GM18526 (cell line): Measurements from ENCODE around the gene CKS2.

ENCODE experiments used
- POLR2A ChIP-seq: IDR thresholded peaks from 3 replicates; pipeline ENCODE4 v1.6.1; 2011; ENCODE audit not compliant: insufficient read length; ENCODE audit errors: extremely low read depth

CKS2 gene

DNA sequence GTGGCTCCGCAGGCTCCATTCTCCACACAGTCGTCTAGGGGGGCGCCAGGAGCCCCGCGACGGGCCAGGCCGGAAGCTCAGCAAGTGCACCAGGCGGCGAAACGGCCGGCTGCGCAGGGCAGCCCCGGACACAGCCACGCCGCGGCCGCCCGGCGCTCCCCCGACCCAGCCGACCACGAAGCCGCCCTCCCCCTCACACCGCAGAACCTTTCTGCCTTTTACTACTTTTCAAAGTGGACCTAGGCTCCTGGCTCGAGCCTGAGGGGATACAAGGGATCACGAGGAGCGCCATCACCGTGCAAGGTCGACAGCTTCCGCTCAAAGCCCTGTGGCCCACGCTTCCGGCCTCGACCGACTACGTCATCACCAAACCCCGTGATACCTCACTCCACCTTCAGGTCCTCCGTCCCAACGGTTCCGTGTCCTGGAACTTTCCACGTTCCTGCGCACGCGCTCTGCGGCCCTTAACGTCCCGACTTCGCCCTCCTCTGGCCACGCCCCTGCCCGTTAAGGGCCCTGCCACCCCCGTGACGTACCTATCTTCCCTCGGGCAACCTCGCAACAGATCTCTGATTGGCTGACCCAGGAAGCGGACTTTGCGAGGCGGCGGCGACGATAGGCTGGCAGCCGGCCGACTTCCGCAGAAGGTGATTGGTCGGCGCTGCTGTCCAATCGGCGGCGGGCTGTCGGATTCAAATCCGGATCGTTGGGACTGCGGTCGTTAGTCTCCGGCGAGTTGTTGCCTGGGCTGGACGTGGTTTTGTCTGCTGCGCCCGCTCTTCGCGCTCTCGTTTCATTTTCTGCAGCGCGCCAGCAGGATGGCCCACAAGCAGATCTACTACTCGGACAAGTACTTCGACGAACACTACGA lies at the start of gene CKS2:
CKS2 (plus strand) TSS at position 721 of the 871 bp plus-strand sequence; CDS start at position 819, 98 bp downstream.
- peak; percentile 98 for TF ChIP-seq POLR2A

GRCh38 chr9:89273528-89274279 lies 37.3 kb upstream of the CKS2 start:
- TF ChIP-seq POLR2A = no peak

DNA sequence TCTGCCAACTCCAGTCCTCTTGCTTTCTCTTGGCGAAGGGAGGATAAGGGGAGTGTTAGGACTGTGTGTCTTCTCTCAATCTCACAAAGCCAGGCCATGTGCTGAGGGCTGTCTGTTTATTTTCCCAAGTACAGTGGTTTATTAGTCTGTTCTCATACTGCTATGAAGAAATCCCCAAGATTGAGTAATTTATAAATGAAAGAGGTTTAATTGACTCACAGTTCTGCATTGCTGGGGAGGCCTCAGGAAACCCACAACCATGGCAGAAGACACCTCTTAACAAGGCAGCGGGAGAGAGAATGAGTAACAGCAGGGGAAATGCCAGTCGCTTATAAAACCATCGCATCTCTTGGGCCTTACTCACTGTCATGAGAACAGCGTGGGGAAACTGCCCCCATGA lies 36.2 kb upstream of the CKS2 start:
- no peak for TF ChIP-seq POLR2A

DNA sequence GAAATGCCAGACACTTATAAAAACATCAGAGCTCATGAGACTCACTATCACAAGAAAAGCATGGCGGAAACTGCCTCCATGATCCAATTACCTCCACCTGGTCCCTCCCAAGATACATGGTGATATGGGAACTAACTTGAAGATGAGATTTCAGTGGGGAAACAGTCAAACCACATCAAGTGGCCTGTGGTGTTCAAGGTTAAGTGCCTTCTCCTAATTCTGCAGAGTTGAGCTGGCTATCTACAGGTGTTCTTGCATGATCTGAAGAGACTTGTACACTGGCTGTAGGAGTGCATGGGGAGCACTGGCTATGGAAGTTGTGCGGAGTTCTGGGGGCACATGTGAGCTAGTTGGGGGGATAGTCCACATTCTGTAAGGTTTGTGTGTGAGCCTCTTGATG lies 34.0 kb upstream of the CKS2 start:
- TF ChIP-seq POLR2A = no peak

DNA sequence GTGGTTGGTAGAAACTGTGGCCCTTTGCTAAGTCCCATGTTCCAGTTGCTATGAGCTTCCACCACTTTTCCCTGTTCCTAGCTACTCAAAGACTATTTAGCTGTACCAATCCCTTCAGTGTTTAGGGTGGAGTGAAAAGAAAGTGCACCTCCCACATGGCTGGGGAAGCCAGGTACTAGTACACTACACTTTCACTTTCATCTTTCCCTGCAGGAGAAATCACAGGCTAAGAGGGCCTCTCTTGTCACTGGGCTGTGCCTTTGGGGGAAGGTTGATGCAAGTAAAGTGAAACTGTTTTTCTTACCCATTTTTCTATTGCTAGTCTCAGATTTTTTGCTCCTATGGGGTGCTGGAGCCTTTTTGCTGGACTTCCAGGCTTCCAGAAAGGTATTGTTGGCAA lies 33.5 kb upstream of the CKS2 start:
- TF ChIP-seq POLR2A = no peak

DNA sequence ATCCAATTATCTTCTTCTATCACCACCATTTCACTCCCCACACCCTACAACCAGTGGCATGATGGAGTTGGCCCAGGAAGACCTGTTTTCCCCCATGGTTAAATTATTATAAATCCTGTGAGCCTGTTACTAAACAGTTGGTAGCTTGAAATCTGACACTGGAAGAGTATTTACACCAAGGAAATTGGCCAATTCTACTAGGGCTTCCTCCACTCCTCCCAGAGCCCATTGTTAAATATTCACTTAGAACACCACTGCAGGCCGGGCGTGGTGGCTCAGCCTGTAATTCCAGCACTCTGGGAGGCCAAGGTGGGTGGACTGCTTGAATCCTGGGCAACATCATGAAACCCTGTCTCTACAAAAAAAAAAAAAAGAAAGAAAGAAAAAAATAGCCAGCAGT lies 32.4 kb upstream of the CKS2 start:
- no peak for TF ChIP-seq POLR2A

DNA sequence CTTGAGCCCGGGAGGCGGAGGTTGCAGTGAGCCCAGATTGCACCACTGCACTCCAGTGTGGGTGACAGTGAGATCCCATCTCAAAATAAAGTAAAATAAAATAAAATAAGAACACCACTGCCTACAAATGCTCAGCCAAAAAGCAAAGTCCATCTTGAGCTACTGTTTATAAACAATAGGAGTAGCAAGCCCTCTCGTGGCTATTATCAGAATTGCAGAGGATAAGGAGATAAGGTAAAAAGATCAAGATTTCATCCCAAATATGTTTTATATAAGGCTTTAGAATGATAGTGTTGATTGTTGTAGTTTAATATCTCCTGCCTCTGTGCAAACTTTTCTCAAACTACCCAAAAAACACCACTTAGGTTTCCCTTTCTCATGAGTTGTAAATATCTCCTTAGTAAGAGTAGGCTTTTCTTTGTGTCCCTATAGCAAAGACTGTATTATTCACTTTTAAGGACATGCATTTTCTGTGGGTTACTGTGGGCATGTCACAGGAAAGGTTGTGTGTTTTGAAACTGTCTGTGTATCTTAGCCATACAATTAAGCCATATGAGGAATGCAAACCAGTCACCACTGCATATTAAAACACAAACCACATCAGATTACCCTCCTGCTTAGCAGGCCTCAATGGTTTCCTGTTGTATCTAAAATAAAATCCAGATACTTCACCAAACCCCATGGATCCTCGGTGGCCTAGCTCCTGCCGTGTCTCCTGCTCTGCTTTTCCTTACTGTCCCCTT lies 31.8 kb upstream of the CKS2 start:
- TF ChIP-seq POLR2A = no peak

- no peak for TF ChIP-seq POLR2A
These were observed 29.9 kb upstream of the CKS2 start for GRCh38 chr9:89281106-89281505.

DNA sequence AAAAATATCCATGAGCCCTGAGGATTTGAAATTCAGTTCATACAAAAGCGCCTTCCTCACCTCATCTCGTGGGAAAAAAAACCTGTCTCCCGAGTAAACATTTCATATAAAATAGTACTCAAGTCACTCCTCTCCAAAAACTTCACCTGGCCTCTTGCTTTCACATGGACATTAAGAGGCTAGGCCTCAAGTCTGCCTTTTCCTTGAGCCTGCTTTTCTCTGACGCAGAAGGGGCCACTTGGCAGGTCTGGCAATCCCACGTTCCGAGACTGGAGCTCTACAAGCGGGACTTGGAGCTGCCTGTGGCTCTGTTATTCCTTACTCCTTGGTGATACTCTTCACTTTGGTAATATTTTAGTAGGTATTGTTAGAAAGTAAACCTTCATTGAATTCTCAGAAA lies 26.9 kb upstream of the CKS2 start:
- no peak for TF ChIP-seq POLR2A

GRCh38 chr9:89291741-89292140 lies 19.3 kb upstream of the CKS2 start:
- no peak for TF ChIP-seq POLR2A

GRCh38 chr9:89293014-89293413 lies 18.0 kb upstream of the CKS2 start:
- no peak for TF ChIP-seq POLR2A

DNA sequence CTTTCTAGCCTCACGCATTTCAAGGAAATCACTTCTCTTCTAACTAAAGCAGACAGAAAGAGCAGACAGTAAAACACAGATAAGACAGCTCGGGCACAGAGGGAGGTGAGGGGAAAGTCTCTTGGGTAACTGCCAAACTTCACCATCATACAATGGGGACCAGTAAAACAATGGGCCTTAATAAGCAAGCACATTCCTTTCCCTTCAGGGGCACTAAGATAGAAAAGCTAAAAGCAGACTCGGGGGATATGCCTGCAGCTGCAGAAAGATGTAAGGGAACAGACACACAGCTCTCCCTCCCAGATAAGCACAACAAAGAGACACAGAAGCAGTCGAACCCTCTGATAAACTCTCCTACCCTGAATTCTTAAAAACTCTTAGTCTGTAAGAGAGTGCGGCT lies 15.6 kb upstream of the CKS2 start:
- TF ChIP-seq POLR2A = no peak

DNA sequence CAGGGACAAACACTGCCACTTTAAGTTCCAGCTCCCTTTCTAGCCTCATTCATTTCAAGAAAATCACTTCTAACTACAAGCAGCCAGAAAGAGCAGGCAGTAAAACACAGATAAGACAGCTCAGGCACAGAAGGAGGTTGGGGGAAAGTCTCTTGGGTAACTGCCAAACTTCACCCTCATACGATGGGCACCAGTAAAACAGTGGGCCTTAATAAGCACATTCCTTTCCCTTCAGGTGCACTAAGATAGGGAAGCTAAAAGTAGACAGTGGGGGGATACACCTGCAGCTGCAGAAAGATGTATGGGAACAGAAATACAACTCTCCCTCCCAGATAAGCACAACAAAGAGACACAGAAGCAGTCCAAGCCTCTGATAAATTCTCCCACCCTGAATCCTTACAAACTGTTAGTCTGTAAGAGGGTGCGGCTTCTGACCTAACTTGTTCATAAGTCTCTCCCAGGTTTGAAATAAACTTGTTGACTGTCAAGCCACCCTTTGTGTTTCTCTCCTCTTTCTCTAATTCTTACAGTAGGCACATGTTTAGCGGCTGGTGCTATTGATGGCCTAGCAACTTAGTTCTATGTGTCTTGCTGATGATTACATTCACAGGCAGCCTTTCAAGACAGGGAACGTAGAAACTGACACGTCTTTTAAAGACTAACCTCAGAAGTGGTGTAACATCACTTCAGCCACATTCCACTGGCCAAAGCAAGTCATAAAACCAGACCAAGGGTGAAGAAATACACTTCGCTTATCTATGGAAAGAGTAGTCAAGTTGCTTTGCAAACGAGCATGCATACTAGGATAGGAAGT lies 6.8 kb upstream of the CKS2 start:
- no peak for TF ChIP-seq POLR2A

GRCh38 chr9:89304834-89305188 lies 6.2 kb upstream of the CKS2 start:
- TF ChIP-seq POLR2A = no peak

DNA sequence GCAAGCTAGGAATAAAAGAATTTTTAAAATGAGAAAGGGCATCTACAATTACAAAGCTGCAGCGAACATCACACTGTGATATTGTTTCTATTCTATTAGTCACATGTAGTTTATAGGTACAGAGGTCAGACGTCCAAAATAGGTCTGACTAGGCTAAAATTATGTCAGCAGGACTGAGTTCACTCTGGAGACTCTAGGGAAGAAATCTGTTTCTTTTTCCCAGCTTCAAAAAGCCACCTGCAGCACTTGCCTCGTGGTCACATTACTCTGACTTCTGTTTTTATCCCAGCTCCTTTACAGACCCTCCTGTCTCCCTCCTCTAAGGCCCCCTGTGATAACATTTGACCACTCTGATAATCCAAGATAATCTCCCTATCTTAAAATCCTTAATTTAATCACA lies 5.1 kb upstream of the CKS2 start:
- no peak for TF ChIP-seq POLR2A
